Large intestine (tissue), 3 donors: ENCODE data around the gene B4GALNT3. TPM values are rescaled to one million over a fixed set of nuclear protein-coding genes. Genes with fewer than 3 reads are reported as not detected.

Experiments
- DNase-seq, 2 donors: peaks; one replicate each; pipeline versions ENCODE4 v3.0.0 to v3.0.0-alpha.2; 2013
- H3K27ac ChIP-seq: one replicate; pipeline ENCODE4 v1.5.1; 2013; ENCODE audit warnings: low read length
- H3K27me3 ChIP-seq: 2 replicates; pipeline ENCODE4 v1.6.1; 2013; ENCODE audit warnings: low read length; ENCODE audit not compliant: control insufficient read depth, insufficient read depth
- H3K36me3 ChIP-seq: 2 replicates; pipeline ENCODE4 v1.6.1; 2013; ENCODE audit warnings: low read length; ENCODE audit not compliant: control insufficient read depth, insufficient read depth
- H3K4me1 ChIP-seq: one replicate; pipeline ENCODE4 v1.6.1; 2013; ENCODE audit warnings: low read length; ENCODE audit not compliant: control insufficient read depth, insufficient read depth
- H3K4me3 ChIP-seq: one replicate; pipeline ENCODE4 v1.5.1; 2013; ENCODE audit warnings: low read length
- H3K9me3 ChIP-seq: one replicate; pipeline ENCODE4 v1.6.1; 2013; ENCODE audit warnings: mild to moderate bottlenecking, low read depth, low read length, moderate library complexity; ENCODE audit not compliant: control insufficient read depth
- WGBS: methylation state at CpG from one replicate; pipeline ENCODE4 v1.1.5; 2013; ENCODE audit warnings: low lambda C conversion rate; ENCODE audit not compliant: insufficient coverage; 5-methylcytosine and 5-hydroxymethylcytosine counted together
- polyA plus RNA-seq: library from polyadenylated mRNA; unstranded; fragments of 120-200 nt; gene quantifications from one replicate; pipeline ENCODE4 v1.2.1, GENCODE V29; 2013

Gene B4GALNT3
- polyA plus RNA-seq, 1 donor: 5.9 TPM

- H3K27ac ChIP-seq: no peak overlapping the region
- H3K4me1 ChIP-seq: no peaks in the 10 kb centered on the region
- 88% methylated on average over 4 of the region's 7 CpGs for WGBS
- no peak overlapping the region for H3K4me3 ChIP-seq
- no peak for DNase-seq
- H3K36me3 ChIP-seq: no peaks in the 10 kb centered on the region
- H3K27me3 ChIP-seq: no peaks in the 10 kb centered on the region
- no peaks in the 10 kb centered on the region for H3K9me3 ChIP-seq
These were observed 133.9 kb downstream of the B4GALNT3 start for GRCh38 chr12:593396-594270.

- H3K36me3 ChIP-seq: no peaks in the 10 kb centered on the region
- no peak overlapping the region for H3K27ac ChIP-seq
- no peaks in the 10 kb centered on the region for H3K27me3 ChIP-seq
- H3K9me3 ChIP-seq: no peaks in the 10 kb centered on the region
- no peak overlapping the region for H3K4me3 ChIP-seq
- H3K4me1 ChIP-seq: no peaks in the 10 kb centered on the region
- DNase-seq: no peak
- no CpG with 5 or more reads among the region's 13 CpGs for WGBS
These were observed 138.3 kb downstream of the B4GALNT3 start for GRCh38 chr12:597926-598568.

DNA sequence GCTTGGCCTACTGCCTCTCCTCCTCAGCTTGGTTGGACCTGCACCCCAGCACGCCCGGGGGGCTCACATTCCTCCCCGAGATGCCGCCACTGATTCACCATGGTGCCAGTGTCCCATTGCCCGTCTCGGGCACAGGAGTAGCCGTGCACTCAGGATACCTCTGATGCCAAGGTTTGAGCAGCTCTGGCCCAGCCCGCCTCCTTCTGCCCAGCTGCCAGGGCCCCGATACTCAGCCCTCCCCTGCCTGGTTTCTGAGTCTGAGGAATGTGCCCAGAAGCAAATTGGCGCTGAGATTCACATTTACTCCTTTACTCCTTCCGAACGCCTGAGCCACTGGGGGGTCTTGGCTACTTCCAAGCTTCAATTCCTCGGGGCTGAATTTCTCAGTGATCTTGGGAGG lies 140.0 kb downstream of the B4GALNT3 start:
- no peaks in the 10 kb centered on the region for H3K27me3 ChIP-seq
- DNase-seq: no peak
- H3K9me3 ChIP-seq: no peaks in the 10 kb centered on the region
- no peak overlapping the region for H3K4me3 ChIP-seq
- no CpG with 5 or more reads among the region's 13 CpGs for WGBS
- H3K36me3 ChIP-seq: no peaks in the 10 kb centered on the region
- H3K27ac ChIP-seq: no peak overlapping the region
- H3K4me1 ChIP-seq: no peaks in the 10 kb centered on the region

- no peak for DNase-seq
- Histone ChIP-seq H3K36me3 (no peaks in the 10 kb centered on the region), H3K27me3 (no peaks in the 10 kb centered on the region), H3K9me3 (no peaks in the 10 kb centered on the region), H3K4me1 (no peaks in the 10 kb centered on the region), H3K4me3 (no peak overlapping the region), H3K27ac (no peak overlapping the region)
- 89% methylated on average over 3 of the region's 7 CpGs for WGBS
These were observed 142.4 kb downstream of the B4GALNT3 start for GRCh38 chr12:601976-602699.

DNA sequence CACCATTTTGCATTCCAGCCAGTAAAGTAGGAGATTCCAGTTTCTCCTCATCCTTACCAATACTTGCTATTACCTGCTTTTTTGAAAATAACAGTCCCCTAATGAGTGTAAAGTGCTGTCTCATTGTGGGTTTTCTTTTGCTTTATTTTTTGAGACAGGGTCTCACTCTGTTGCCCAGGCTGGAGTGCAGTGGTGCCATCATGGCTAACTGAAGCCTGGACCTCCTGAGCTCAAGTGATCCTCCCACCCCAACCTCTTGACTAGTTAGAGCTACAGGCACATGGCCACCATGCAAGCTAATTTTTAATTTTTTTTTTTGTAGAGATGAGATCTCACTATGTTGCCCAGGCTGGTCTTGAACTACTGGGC lies 142.9 kb downstream of the B4GALNT3 start:
- Histone ChIP-seq H3K27ac (no peak overlapping the region), H3K4me1 (no peaks in the 10 kb centered on the region), H3K4me3 (no peak overlapping the region), H3K9me3 (no peaks in the 10 kb centered on the region), H3K36me3 (no peaks in the 10 kb centered on the region), H3K27me3 (no peaks in the 10 kb centered on the region)
- DNase-seq: no peak

DNA sequence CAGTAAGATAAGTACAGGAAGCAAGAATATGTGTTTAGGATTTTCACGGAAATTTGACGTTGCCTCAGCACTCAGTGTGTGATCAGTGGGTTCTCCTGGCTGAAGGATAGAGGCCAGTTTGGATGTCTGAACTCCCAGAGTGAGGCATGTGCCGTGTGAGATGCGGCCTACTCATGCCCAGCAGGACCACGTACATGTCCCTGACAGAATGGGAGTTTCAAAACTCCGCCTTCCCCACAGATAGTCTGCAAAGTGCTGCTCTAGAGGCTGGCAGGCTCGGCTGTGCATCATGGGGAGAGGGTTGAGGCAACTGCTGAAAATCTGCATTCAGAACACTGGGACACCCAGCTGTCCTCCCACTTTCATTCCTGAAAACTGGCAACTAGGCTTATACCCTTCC lies 145.2 kb downstream of the B4GALNT3 start:
- no peaks in the 10 kb centered on the region for H3K9me3 ChIP-seq
- H3K36me3 ChIP-seq: no peaks in the 10 kb centered on the region
- H3K27ac ChIP-seq: no peak overlapping the region
- DNase-seq: no peak
- H3K4me3 ChIP-seq: no peak overlapping the region
- no CpG with 5 or more reads among the region's 7 CpGs for WGBS
- H3K4me1 ChIP-seq: no peaks in the 10 kb centered on the region
- H3K27me3 ChIP-seq: no peaks in the 10 kb centered on the region

- no peaks in the 10 kb centered on the region for H3K27me3 ChIP-seq
- H3K9me3 ChIP-seq: no peaks in the 10 kb centered on the region
- H3K4me3 ChIP-seq: no peak overlapping the region
- DNase-seq: peak in 1 of 2 donors; percentile 12
- no peak overlapping the region for H3K27ac ChIP-seq
- H3K4me1 ChIP-seq: no peaks in the 10 kb centered on the region
- WGBS: no CpG with 5 or more reads among the region's 5 CpGs
- no peaks in the 10 kb centered on the region for H3K36me3 ChIP-seq
These were observed 147.8 kb downstream of the B4GALNT3 start for GRCh38 chr12:607541-608001.

- no peaks in the 10 kb centered on the region for H3K36me3 ChIP-seq
- no peak for DNase-seq
- no peaks in the 10 kb centered on the region for H3K4me1 ChIP-seq
- no peak overlapping the region for H3K27ac ChIP-seq
- no peaks in the 10 kb centered on the region for H3K9me3 ChIP-seq
- H3K27me3 ChIP-seq: no peaks in the 10 kb centered on the region
- no CpG with 5 or more reads among the region's 3 CpGs for WGBS
- no peak overlapping the region for H3K4me3 ChIP-seq
These were observed 148.7 kb downstream of the B4GALNT3 start for GRCh38 chr12:608413-608812.

DNA sequence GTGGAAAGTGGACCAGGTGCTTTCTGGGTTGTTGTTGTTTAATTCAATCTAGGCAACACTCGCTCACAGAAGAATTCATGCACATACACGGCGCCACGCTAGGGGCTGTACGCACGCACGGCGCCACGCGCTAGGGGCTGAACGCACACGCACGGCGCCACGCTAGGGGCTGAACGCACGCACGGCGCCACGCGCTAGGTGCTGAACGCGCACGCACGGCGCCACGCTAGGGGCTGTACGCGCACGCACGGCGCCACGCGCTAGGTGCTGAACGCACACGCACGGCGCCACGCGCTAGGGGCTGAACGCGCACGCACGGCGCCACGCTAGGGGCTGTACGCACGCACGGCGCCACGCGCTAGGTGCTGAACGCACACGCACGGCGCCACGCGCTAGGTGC lies 149.2 kb downstream of the B4GALNT3 start:
- Histone ChIP-seq H3K9me3 (no peaks in the 10 kb centered on the region), H3K4me1 (no peaks in the 10 kb centered on the region), H3K36me3 (no peaks in the 10 kb centered on the region), H3K4me3 (no peak overlapping the region), H3K27ac (no peak overlapping the region), H3K27me3 (no peaks in the 10 kb centered on the region)
- WGBS: no CpG with 5 or more reads among the region's 58 CpGs
- DNase-seq: no peak

- Histone ChIP-seq H3K4me1 (no peaks in the 10 kb centered on the region), H3K36me3 (no peaks in the 10 kb centered on the region), H3K9me3 (no peaks in the 10 kb centered on the region), H3K27ac (no peak overlapping the region), H3K4me3 (no peak overlapping the region), H3K27me3 (no peaks in the 10 kb centered on the region)
- DNase-seq: no peak
- no CpG with 5 or more reads among the region's 3 CpGs for WGBS
These were observed 152.0 kb downstream of the B4GALNT3 start for GRCh38 chr12:611721-612120.
